Activated T-cell treated with anti-CD3 and anti-CD28 coated beads for 24 hours (primary cell): ENCODE results near the gene TRIOBP.

ENCODE experiments used
- DNase-seq: peaks from one replicate; pipeline ENCODE4 v3.0.0-alpha.2; 2020; ENCODE audit warnings: low read depth

TRIOBP gene

DNA sequence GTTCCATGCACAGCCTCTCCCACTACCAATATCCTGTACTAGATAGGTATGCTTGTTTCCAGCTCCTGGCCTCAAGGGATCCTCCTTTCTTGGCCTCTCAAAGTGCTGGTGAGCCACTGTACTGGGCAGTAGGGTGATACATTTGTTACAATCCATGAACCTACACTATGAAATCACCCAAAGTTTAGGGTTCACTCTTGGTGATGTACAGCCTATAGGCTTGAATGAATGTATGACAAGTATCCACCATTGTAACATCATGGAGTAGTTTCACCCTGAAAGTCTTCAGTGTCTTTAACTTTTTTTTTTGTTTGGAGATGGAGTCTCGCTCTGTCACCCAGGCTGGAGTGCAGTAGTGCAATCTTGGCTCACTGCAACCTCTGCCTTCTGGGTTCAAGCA lies 31.8 kb downstream of the TRIOBP start:
- DNase-seq: no peak

DNA sequence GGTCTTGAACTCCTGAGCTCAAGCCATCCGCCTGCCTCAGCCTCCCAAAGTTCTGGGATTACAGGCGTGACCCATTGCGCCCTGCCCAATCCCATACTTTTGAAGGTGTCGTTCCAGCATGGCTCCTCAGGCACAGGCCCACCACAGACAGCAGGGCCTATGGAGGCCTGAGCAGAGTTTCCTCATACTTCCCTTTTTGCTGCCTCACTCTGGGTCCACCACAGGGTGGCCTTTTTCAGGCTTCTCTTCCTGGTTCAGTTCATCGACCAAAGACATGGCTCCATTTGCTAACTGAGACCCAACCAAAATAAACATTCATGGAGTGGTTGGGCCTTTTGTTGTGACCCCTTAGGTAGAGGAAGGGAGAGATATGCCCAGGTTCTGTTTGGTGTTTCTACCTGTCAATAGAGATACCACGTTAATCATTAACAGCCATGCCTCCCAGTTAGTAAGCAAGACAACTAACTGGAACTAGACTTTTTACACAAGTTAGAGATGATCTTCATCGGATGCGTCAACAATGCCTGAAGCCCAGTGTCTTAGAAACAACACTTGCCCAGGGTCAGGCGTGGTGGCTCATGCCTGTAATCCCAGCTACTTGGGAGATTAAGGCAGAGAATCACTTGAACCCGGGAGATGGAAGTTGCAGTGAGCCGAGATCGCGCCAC lies 35.1 kb downstream of the TRIOBP start:
- DNase-seq: no peak

DNA sequence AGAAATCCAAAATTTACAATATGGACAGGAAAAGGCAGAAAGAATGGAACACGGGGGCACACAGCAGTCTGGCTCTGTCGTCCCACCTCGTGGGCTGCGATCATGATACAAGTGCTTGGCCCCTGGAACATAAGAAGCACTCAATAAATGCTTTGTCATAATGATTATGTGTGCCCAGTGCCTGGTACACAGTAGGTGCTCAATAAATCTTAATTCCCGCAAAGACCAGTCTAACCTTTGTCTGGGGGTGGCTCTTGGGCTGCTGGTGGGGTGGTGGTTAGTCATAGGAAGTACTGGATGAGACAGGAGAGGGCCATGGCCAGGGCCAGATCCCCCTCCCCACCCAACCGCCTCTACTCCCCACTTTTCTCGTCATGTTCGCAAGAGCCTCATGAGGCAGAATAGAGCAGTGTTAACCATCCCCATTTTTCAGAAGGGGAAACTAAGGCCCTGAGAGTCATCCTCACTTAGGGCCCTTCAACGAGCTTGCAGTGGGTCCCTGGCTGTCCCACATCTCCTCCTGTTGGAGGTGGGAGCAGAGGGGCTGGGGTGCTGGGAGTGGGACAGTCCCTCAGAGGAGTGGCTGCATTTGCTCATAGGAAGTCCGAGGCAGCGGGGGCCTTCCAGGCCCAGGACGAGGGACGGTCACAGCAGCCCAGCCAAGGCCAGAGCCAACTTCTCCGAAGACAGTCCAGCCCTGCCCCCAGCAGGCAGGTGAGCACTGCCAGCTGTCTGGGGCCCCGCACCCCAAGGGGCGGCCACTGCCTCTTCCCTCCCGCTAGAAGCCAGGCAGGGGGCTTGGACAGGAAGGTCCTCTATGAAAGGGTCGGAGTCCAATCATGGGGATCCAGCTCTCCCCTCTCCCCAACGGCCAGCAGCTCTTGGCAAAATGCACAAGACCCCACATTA lies 36.1 kb downstream of the TRIOBP start:
- no peak for DNase-seq

DNA sequence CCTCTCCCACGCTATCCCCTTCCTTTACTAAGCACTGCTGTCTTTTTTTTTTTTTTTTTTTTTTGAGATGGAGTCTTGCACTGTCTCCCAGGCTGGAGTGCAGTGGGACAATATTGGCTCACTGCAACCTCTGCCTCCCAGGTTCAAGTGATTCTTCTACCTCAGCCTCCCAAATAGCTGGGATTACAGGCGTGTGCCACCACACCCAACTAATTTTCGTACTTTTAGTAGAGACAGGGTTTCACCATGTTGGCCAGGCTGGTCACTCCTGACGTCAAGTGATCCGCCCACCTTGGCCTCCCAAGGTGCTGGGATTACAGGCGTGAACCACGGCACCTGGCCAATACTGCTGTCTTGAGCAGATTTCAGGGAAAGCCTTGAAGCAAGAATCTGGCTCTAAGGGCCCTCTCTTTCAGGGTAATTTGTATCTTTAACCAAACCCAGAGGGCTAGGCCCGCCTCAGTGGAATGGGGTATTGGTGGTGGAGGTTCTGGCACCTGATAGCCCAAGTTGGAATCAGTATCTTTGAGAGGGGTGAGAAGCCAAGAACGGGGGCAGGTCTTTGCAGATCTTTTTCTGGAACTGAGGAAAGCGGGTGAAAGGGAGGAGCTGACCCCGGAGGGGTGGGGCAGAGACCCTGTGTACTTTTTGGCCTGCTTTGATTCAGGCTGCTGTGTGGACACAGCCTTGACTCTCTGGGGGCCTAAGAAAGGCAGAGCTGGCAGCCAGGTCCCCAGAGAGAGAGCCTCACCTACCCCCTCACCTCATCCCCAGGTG lies 37.0 kb downstream of the TRIOBP start:
- DNase-seq: no peak

DNA sequence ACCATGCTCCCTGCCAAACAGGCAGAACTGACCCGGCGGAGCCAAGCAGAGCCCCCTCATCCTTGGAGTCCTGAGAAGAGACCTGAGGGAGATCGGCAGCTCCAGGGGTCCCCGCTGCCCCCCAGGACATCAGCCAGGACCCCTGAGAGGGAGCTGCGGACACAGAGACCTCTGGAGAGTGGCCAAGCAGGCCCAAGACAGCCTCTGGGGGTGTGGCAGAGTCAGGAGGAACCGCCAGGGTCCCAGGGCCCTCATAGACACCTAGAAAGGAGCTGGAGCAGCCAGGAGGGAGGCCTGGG lies 37.5 kb downstream of the TRIOBP start:
- no peak for DNase-seq

DNA sequence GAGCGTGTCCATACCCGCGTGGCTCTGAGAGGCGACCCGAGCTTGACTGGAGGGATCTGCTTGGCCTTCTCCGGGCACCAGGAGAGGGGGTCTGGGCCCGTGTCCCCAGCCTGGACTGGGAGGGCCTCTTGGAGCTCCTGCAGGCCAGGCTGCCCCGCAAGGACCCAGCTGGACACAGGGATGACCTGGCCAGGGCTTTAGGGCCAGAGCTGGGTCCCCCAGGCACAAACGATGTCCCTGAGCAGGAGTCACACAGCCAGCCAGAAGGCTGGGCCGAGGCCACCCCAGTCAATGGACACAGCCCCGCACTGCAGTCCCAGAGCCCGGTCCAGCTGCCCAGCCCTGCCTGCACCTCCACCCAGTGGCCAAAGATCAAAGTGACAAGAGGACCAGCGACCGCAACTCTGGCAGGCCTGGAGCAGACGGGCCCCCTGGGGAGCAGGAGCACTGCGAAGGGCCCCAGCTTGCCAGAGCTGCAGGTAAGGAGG lies 38.2 kb downstream of the TRIOBP start:
- DNase-seq: no peak

DNA sequence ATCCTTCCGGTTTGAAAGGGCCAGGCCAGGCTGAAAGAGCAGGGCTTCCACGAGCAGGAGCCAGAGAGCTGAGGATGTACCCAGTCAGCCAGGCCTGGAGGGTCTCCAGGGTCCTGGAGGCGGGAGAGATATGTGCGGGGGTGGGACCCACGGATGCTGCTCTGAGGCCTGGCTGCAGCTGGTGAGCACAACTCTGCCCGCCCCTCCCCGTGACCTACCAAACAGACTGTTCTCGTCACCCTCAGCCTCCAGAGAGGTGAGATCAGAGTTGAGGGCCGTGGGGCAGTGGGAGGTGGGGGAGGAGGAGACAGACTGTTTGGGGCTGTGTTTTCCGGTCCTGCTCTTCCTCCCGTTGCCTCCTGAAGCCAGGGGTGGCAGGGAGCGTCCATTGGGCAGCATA lies 42.2 kb downstream of the TRIOBP start:
- DNase-seq: no peak

DNA sequence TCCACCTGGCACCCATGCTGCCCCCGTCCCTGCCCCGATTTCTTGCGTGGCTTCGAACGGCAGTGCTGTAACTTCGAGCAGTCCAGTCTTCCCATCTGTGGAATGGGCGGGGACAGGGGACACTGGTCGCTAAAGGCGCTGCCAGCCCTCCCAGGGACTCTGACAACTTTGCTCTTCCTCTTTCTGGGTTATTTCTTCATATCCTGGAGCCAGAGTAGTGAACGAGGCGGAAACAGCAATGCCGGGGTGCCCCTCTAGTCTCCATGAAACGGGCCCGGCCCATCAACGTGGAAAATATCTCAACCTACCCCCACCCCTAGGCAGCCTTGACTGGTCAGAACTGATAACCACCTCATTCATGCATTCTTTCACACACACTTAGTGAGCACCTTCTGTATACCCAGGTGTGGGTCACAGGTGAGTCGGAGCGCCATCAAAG lies 42.8 kb downstream of the TRIOBP start:
- no peak for DNase-seq

DNA sequence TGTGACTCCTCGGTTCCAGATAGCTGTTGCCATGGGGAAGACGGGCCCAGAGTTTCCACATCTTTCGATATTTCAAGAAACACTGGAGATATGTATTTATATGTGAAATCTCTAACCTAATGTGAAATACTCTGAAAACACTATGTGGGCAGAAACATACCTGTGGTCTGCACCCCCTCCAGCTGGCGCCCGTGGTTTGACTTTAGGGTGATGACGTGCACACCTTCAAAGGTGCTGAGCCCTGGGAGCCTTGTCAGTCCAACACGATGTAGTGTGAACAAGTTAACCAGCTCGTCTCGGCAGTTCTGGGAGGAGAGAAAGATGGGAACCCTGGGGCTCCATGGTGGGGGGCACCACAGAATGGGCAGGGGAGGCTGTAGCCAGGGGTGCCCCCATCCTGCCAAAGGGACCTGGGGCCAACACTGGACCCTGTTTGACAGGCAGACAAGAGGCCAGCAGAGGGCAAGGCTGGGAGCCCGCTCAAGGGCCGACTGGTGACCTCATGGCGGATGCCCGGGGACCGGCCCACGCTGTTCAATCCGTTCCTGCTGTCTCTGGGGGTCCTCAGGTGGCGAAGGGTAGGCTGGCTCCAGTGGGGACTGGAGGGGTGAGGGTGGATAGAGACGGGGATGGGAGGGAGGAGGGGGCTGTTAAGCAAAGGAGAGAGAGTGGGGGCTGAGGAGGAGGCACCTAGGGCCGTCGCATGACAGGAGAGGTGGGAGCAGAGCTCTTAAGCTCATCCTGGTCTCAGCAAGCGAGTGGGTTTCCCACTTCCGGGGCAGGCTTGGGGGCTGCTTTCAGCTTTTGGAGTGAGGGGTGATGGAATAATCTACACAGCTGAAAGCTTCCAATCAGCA lies 43.8 kb downstream of the TRIOBP start:
- DNase-seq: no peak

DNA sequence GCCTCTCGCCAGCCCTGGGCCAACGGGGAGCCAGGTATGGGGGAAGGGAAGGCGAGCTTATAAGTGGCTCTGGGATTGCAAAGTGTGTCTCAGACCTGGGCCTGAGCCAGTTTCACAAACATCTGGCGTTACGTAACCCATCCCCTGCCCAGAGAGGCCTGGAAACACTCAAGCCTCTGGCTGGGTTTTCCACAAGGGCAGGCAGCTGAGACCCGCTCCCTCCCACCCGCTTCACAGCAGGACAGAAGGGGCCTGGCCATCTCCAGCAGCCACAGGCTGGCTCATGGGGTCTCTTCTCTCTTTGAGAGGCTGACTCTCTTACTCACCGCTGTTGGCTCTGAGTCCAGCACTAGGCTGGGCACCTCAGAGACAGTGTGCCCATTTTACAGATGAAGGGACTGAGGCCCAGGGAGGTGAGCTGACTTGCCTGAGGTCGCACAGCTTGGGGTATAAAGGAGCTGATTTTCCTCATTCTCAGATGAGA lies 44.5 kb downstream of the TRIOBP start:
- DNase-seq: no peak

DNA sequence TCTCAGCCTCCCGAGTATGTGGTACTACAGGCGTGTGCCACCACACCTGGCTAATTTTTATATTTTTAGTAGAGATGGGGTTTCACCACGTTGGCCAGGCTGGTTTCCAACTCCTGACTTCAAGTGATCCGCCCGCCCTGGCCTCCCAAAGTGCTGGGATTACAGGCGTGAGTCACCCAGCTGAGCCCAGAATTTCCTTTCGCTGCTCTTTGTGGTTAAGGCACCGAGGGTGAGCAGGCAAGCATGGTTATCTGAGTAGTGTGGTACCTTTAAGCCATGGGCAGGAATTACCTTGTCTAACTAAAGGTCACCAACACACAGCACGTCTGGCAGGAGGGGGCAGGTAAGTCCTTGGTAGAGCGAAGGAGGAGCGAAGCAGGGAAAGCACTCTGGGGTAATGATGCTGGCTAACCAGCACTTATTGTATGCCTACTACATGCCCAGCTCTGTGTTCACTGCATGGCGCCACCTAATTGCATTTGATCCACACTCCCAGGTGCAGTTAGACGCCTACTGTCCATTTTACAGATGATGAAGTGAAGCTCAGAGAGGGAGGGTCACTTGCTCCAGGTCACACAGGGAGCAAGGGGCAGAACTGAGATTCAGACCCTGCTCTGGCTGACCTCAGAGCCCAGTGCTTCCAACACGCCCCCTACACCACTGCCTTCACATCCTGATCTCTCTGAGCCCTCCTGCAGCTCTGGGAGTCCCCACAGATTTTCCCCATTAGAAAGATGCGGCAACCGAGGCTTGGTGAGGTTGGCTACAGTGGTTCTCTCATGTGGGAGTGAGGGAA lies 45.7 kb downstream of the TRIOBP start:
- DNase-seq: no peak

DNA sequence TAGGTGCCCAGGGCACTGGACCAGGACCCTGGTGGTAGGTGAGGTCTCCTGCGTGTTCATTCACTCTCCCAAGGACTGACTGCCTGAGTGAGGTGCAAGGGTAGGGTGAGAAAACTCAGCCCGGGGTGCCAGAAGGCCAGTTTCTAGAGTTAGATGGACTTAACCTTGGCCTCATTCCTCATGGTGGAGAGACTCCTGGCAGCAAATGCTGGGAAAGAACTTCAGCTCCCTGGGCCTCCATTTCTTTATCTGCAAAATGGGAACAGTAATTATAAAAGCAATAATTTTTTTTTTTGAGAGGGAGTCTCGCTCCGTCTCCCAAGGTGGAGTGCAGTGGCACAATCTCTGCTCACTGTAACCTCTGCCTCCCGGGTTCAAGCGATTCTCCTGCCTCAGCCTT lies 47.7 kb downstream of the TRIOBP start:
- DNase-seq: no peak

DNA sequence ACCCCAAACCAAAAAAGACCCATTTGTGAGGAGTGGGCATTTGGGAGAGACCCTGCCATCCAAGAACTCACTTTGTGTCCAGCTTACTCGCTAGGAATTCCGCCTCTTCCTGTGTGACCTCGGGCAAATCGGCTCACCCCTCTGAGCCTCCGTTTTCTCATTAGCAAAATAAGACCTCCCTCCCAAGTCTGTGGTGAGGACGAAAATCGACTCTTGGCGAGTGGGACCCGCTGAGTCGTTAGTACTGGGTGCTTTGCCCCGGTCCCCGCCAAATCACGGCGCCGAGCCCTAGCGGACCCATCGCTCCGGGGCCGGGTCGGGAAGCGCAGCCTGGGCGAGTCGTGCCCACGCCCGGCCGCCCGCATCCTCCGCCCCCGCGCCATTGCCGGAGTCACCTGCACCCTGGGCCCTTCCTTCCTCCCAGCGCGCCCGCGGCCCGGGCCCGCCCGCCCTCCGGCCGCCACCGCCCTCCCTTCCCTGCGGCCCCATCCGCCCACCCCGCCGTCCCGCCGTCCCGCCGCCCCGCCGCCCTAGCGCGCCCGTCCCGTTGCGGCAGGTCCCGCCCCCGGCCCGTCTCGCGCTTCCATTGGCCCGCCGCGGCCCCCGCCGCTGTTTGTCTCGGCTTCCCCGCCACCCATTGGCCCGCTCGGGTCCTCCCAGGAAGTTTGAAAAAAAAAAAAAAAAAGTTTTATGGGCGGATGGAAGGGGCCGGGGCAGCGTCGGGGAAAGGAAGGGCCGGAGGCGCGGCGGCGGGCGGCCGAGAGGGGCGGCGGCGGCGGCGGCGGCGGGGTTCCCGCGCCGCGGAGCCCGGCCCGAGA lies 48.9 kb downstream of the TRIOBP start:
- DNase-seq: peak; percentile 85

DNA sequence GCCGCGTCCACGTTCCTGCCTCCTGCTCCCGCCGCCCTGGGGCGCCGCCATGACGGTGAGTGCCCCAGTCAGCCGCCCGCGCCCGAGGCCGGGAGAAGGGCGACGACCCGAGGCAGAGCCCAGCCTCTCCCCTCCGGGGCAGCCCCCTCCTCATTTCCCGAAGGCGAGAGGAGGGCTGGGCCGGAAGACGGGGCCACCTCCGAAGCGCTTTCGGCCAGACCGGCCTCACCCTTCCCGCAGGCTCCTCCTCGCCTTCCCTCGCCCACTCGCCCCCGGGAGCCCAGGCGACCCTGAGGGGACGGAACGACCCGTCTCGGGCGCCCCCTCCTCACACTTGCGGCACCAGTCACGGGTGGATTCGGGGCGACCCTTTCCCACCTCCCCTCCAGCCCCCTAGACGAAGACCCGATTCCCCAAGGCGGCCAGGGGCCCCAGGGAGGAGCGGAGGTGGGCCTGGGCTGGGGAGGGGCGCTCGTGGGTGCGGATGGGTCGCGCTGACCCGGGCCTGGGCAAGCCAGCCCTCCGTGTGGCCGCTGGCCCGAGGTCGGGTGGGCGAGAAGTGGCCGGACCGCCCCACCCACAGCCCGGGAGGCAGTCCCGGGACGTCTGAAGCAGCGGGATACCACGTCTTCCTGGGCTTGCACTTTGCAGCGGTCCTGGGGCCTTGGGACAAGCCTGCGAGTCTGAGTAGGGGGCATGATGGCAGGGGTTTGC lies 49.7 kb downstream of the TRIOBP start:
- DNase-seq: no peak

DNA sequence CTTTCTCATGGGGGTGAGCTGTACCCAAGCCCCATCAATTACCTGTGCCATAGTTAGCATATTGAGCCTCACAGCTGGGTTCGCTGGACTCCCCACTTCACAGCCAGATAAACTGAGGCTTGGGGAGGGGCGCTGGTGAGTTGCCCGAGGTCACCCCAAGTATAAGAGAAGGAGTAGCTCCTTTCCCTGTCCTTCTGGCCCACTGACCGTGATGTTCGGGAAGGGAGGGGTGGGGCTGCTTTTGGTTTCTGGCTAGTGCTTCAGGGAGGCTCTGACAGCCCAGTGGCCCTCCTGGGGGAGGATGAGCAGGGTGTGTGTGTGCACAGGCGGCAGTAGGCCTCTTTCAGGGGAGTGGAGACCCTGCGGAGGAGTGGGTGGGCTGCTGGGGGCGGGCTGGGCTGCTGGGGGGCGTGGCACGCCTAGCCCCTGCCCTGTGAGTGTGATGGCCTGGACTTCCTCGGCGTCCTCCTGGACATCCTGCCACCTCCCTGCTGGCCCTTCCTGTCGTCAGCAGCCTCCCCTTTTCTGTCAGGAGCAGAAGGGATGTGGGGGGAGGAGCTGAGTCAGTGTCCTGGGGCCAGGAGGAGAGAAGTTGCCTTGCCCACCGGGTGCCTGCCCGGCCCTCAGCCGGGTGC lies 50.3 kb downstream of the TRIOBP start:
- DNase-seq: no peak

DNA sequence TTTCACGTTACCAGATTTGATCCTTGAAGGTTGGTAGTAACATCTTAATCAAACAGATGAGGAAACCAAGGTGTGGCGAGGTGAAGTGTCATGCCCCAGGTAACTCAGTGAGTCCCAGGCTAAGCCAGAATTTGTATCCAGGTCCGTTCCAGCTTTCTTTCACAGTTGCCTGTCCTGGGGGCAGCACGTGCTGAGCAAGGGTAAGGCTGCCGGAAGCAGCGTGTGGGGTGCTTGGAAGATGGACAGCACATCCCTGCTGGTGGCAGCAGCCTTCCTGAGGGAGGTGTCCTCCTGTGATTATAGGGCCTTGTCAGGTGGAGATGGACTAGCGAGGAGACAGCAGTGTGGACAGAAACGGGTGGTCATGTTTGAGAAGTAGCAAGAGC lies 50.9 kb downstream of the TRIOBP start:
- no peak for DNase-seq

DNA sequence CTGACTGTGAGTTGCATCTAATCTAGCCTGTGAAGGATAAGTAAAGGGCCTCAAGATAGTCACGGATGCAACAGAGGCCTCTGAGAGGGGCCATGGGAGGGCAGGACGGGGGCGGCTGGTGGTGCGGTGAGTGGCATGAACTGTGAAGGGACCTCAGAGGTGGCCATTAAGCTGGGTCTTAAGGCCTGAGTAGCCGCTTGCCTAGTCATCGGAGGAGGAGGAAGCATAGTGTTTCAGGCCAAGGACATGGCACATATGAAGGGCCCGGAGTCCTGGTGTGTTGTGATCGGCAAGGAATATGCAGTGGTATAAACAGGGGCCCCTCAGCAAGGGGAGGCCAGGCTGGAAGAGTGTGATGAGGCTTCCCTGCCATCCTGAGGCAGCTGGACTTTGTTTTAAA lies 51.8 kb downstream of the TRIOBP start:
- no peak for DNase-seq

DNA sequence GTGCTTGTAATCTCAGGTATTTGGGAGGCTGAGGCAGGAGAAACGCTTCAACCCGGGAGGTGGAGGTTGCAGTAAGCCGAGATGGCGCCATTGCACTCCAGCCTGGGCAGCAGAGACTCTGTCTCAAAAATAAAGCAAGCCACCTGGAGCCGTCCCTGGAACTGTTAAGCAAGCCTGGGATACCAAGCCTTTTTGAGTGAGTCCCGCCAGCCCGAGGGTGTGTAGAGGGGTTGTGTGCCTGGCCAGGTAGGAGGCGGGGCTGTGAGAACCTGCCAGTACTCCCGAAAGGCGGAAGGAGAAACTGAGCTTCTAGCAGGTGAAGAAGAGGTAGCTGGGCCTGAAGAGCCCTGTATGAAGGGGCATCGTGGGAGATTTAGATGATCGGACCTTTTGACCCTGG lies 52.4 kb downstream of the TRIOBP start:
- no peak for DNase-seq
